HEK293 (cell line): ENCODE measurements around the gene AGTPBP1.
A peak's percentile ranks its signal among the peaks of the same experiment; 100 is the strongest.

Experiments
- CTCF ChIA-PET: fragments of 350-600 bp; formaldehyde crosslinking; extraction: SDS; loops from one replicate; lab custom pipeline; 2021; ENCODE audit warnings: antibody characterized with exemption; lab: Yijun Ruan, JAX
- POLR2A ChIA-PET: fragments of 300-600 bp; formaldehyde crosslinking; extraction: SDS; loops from one replicate; lab custom pipeline; 2020; ENCODE audit warnings: antibody characterized with exemption, inconsistent platforms; lab: Yijun Ruan, JAX
- H3K27ac ChIP-seq: fragments of 200-500 bp; sonication (Bioruptor generic); 2 replicates; pipeline ENCODE4 v1.5.1; 2014; ENCODE audit warnings: low read depth, low read length, control low read depth, inconsistent platforms; ENCODE audit errors: extremely low read depth
- H3K36me3 ChIP-seq, 2 experiments: fragments of 200-500 bp in 1 of 2; sonication (Bioruptor generic) in 1 of 2; 1 replicate in 1 of 2; 2 replicates in 1 of 2; pipeline ENCODE4 v1.5.1; 2014 to 2017; ENCODE audit warnings: inconsistent platforms in 2 of 2, low read length in 2 of 2; ENCODE audit not compliant: control insufficient read depth in 2 of 2, insufficient read depth in 1 of 2
- H3K4me1 ChIP-seq: fragments of 200-500 bp; sonication (Bioruptor generic); 2 replicates; pipeline ENCODE4 v1.5.1; 2014; ENCODE audit warnings: mild to moderate bottlenecking, low read length, inconsistent platforms; ENCODE audit not compliant: control insufficient read depth, insufficient read depth
- H3K4me3 ChIP-seq: 2 replicates; pipeline ENCODE4 v1.5.1; 2011; ENCODE audit warnings: low read depth, mild to moderate bottlenecking, control low read depth, low read length, moderate library complexity
- H3K9me3 ChIP-seq: fragments of 200-500 bp; sonication (Bioruptor generic); 2 replicates; pipeline ENCODE4 v1.5.1; 2014; ENCODE audit warnings: low read depth, low read length, inconsistent platforms; ENCODE audit not compliant: control insufficient read depth, insufficient read depth
- ATF2 ChIP-seq: fragments of 450-650 bp; formaldehyde crosslinking; IDR thresholded peaks from 2 replicates; pipeline ENCODE4 v1.5.1; 2016; ENCODE audit warnings: missing biosample characterization, missing genetic modification characterization, low read depth
- GFI1B ChIP-seq: fragments of 450-650 bp; formaldehyde crosslinking; IDR thresholded peaks from 2 replicates; pipeline ENCODE4 v1.5.1; 2016; ENCODE audit warnings: missing biosample characterization, missing genetic modification characterization
- HOXC10 ChIP-seq: sonication (generic); formaldehyde crosslinking; IDR thresholded peaks from 2 replicates; pipeline ENCODE4 v1.8.1; 2023; ENCODE audit warnings: mild to moderate bottlenecking, missing genetic modification reagents
- INSM2 ChIP-seq: fragments of 450-650 bp; formaldehyde crosslinking; IDR thresholded peaks from 2 replicates; pipeline ENCODE4 v1.5.1; 2016; ENCODE audit warnings: missing biosample characterization, missing genetic modification characterization
- KLF16 ChIP-seq: fragments of 450-650 bp; formaldehyde crosslinking; IDR thresholded peaks from 2 replicates; pipeline ENCODE4 v1.5.1; 2017; ENCODE audit warnings: missing biosample characterization, missing genetic modification characterization
- YY1 ChIP-seq: fragments of 450-650 bp; formaldehyde crosslinking; IDR thresholded peaks from 2 replicates; pipeline ENCODE4 v1.5.1; 2018; ENCODE audit warnings: missing biosample characterization, missing genetic modification characterization
- ZBTB10 ChIP-seq: fragments of 450-650 bp; formaldehyde crosslinking; IDR thresholded peaks from 2 replicates; pipeline ENCODE4 v1.5.1; 2016; ENCODE audit warnings: missing biosample characterization, missing genetic modification characterization
- ZBTB26 ChIP-seq: fragments of 450-650 bp; formaldehyde crosslinking; optimal IDR thresholded peaks from 2 replicates; pipeline ENCODE3; 2016; ENCODE audit warnings: missing biosample characterization, mild to moderate bottlenecking, missing genetic modification characterization
- ZBTB49 ChIP-seq: fragments of 450-650 bp; formaldehyde crosslinking; IDR thresholded peaks from 2 replicates; pipeline ENCODE4 v1.5.1; 2016; ENCODE audit warnings: missing biosample characterization, missing genetic modification characterization, low read depth
- ZNF114 ChIP-seq: fragments of 450-650 bp; formaldehyde crosslinking; IDR thresholded peaks from 2 replicates; pipeline ENCODE4 v1.5.0; 2017; ENCODE audit warnings: missing biosample characterization, missing genetic modification characterization
- ZNF121 ChIP-seq: fragments of 450-650 bp; formaldehyde crosslinking; IDR thresholded peaks from 2 replicates; pipeline ENCODE4 v1.5.1; 2016; ENCODE audit warnings: missing biosample characterization, missing genetic modification characterization
- ZNF140 ChIP-seq: fragments of 450-650 bp; formaldehyde crosslinking; IDR thresholded peaks from 2 replicates; pipeline ENCODE4 v1.5.1; 2016; ENCODE audit warnings: missing biosample characterization, missing genetic modification characterization
- ZNF2 ChIP-seq: fragments of 450-650 bp; formaldehyde crosslinking; IDR thresholded peaks from 2 replicates; pipeline ENCODE4 v1.5.1; 2016; ENCODE audit warnings: missing biosample characterization, missing genetic modification characterization
- ZNF274 ChIP-seq, 2 experiments: fragments of 200-500 bp in 1 of 2; fragments of 450-650 bp in 1 of 2; sonication (Bioruptor generic) in 1 of 2; formaldehyde crosslinking in 1 of 2; IDR thresholded peaks; 2 replicates each; pipeline versions ENCODE4 v1.5.1 to v1.6.1; 2014 to 2016; ENCODE audit warnings: borderline replicate concordance in 1 of 2, inconsistent platforms in 1 of 2, low read length in 1 of 2, missing biosample characterization in 1 of 2, missing genetic modification characterization in 1 of 2
- ZNF311 ChIP-seq: fragments of 450-650 bp; formaldehyde crosslinking; IDR thresholded peaks from 2 replicates; pipeline ENCODE4 v1.5.1; 2017; ENCODE audit warnings: missing biosample characterization, missing genetic modification characterization, borderline replicate concordance
- ZNF37A ChIP-seq: fragments of 450-650 bp; IDR thresholded peaks from 2 replicates; pipeline ENCODE4 v1.5.1; 2018; ENCODE audit warnings: missing biosample characterization, missing genetic modification characterization
- ZNF521 ChIP-seq: fragments of 450-650 bp; formaldehyde crosslinking; IDR thresholded peaks from 2 replicates; pipeline ENCODE4 v1.5.1; 2017; ENCODE audit warnings: missing biosample characterization, mild to moderate bottlenecking, missing genetic modification characterization
- ZNF530 ChIP-seq: fragments of 450-650 bp; formaldehyde crosslinking; IDR thresholded peaks from 2 replicates; pipeline ENCODE4 v1.5.1; 2016; ENCODE audit warnings: low read depth, missing biosample characterization, missing genetic modification characterization
- ZNF555 ChIP-seq: fragments of 450-650 bp; formaldehyde crosslinking; conservative IDR thresholded peaks from 2 replicates; pipeline ENCODE4 v1.5.1; 2017; ENCODE audit warnings: missing biosample characterization, mild to moderate bottlenecking, missing genetic modification characterization, inconsistent platforms
- ZNF645 ChIP-seq: fragments of 450-650 bp; formaldehyde crosslinking; IDR thresholded peaks from 2 replicates; pipeline ENCODE4; 2016; ENCODE audit warnings: missing biosample characterization, missing genetic modification characterization
- ZNF701 ChIP-seq: fragments of 450-650 bp; formaldehyde crosslinking; IDR thresholded peaks from 2 replicates; pipeline ENCODE4 v1.5.1; 2016; ENCODE audit warnings: missing biosample characterization, missing genetic modification characterization
- ZSCAN4 ChIP-seq: fragments of 450-650 bp; formaldehyde crosslinking; IDR thresholded peaks from 2 replicates; pipeline ENCODE4 v1.5.1; 2017; ENCODE audit warnings: missing biosample characterization, missing genetic modification characterization

The AGTPBP1 gene

GRCh38 chr9:85702191-85702590 is 39.6 kb downstream of the AGTPBP1 start (continued):
- no peak for TF ChIP-seq ZSCAN4 (tag by site-specific recombination)
- 0 out of 2 replicates have a peak, but pooled peaks have one; percentile 17 for TF ChIP-seq GFI1B (tag by site-specific recombination)
- TF ChIP-seq ZNF521 (tag by site-specific recombination), result no peak
- no peak for TF ChIP-seq ZNF2 (tag by site-specific recombination)
- no peak for TF ChIP-seq ZNF701 (tag by site-specific recombination)
- no peak for TF ChIP-seq ZNF555 (tag by site-specific recombination)
- TF ChIP-seq ATF2 (tag by site-specific recombination), result peak; percentile 39; the same call in 1 of the 2 replicates
- TF ChIP-seq ZNF114 (tag by site-specific recombination), result no peak
- no peak for TF ChIP-seq ZNF311 (tag by site-specific recombination)

GRCh38 chr9:85700330-85700729 is 41.4 kb downstream of the AGTPBP1 start:
- CTCF ChIA-PET, result interaction anchor here (0.7 kb wide), 1 partner anchor 276 kb away, joined by 3 read pairs; no protein-coding TSS in a partner anchor
- H3K36me3 ChIP-seq, result no peaks in the 10 kb centered on the region; a peak in 1 of 3 replicates
- no peaks in the 10 kb centered on the region for H3K9me3 ChIP-seq
- H3K4me1 ChIP-seq, result peaks cover 9% of the 10 kb centered on the region; the same call in 1 of the 2 replicates
- no peak overlapping the region for H3K4me3 ChIP-seq
- H3K27ac ChIP-seq, result no peak overlapping the region
- POLR2A ChIA-PET, result no interaction called here
- TF ChIP-seq ZNF645 (tag by site-specific recombination), result no peak
- TF ChIP-seq ZNF114 (tag by site-specific recombination), result no peak
- TF ChIP-seq YY1 (tag by site-specific recombination), result no peak
- no peak for TF ChIP-seq ZNF37A
- TF ChIP-seq ZNF530 (tag by site-specific recombination), result no peak
- no peak for TF ChIP-seq ZNF140 (tag by site-specific recombination)
- no peak for TF ChIP-seq ZBTB26 (tag by site-specific recombination)
- no peak for TF ChIP-seq KLF16 (tag by site-specific recombination)
- no peak for TF ChIP-seq ZNF121 (tag by site-specific recombination)
- no peak for TF ChIP-seq ZBTB49 (tag by site-specific recombination)
- TF ChIP-seq HOXC10, result no peak
- no peak for TF ChIP-seq ATF2 (tag by site-specific recombination)
- no peak for TF ChIP-seq ZBTB10
- no peak for TF ChIP-seq INSM2 (tag by site-specific recombination)
- TF ChIP-seq ZNF274 (IDR thresholded peaks at IDR 0.05; ENCODE audit: low read length), result no peak
- TF ChIP-seq ZNF274 (tag by site-specific recombination; IDR thresholded peaks at IDR 0.05; ENCODE audit: borderline replicate concordance), result no peak
